ACC112 (cell line): ENCODE measurements around the gene VEGFB.

Source experiments
- H2AFZ ChIP-seq: fragments of 200-600 bp; sonication (generic); one replicate; pipeline ENCODE4 v1.6.0; 2017; ENCODE audit warnings: antibody characterized with exemption, low read length; ENCODE audit not compliant: unreplicated experiment
- H3K27ac ChIP-seq: fragments of 200-600 bp; sonication (generic); 2 replicates; pipeline ENCODE4 v1.5.1; 2014; ENCODE audit warnings: low read depth, mild to moderate bottlenecking, antibody characterized with exemption, low read length, moderate library complexity
- H3K27me3 ChIP-seq: fragments of 200-600 bp; sonication (generic); 2 replicates; pipeline ENCODE4 v1.6.1; 2014; ENCODE audit warnings: mild to moderate bottlenecking, antibody characterized with exemption, low read length, moderate library complexity, mixed read lengths; ENCODE audit not compliant: insufficient read depth
- H3K36me3 ChIP-seq: fragments of 200-600 bp; sonication (generic); 2 replicates; pipeline ENCODE4 v1.6.1; 2016; ENCODE audit warnings: mild to moderate bottlenecking, antibody characterized with exemption, low read length, moderate library complexity, mixed read lengths; ENCODE audit not compliant: insufficient read depth
- H3K4me1 ChIP-seq: fragments of 200-600 bp; sonication (generic); one replicate; pipeline ENCODE4 v1.6.1; 2016; ENCODE audit warnings: low read length, mixed read lengths; ENCODE audit not compliant: insufficient read depth, unreplicated experiment, control insufficient read depth
- H3K4me3 ChIP-seq: fragments of 200-600 bp; sonication (generic); 2 replicates; pipeline ENCODE4 v1.5.1; 2014; ENCODE audit warnings: mild to moderate bottlenecking, low read depth, low read length
- H3K79me2 ChIP-seq: fragments of 200-600 bp; sonication (generic); one replicate; pipeline ENCODE4 v1.6.0; 2016; ENCODE audit warnings: low read length; ENCODE audit not compliant: control insufficient read depth, unreplicated experiment, insufficient read depth

Gene VEGFB

GRCh38 chr11:64203421-64204079 lies 30.8 kb upstream of the VEGFB start:
- Histone ChIP-seq H2AFZ (no peak overlapping the region), H3K79me2 (no peaks in the 10 kb centered on the region), H3K36me3 (peaks cover 17% of the 10 kb centered on the region; the same call in 1 of the 2 replicates), H3K27ac (no peak overlapping the region), H3K4me3 (no peak overlapping the region), H3K27me3 (no peaks in the 10 kb centered on the region), H3K4me1 (peaks cover 19% of the 10 kb centered on the region)

GRCh38 chr11:64204080-64204440 lies 30.3 kb upstream of the VEGFB start:
- no peak overlapping the region for H3K27ac ChIP-seq
- peaks cover 19% of the 10 kb centered on the region for H3K4me1 ChIP-seq
- H3K27me3 ChIP-seq = no peaks in the 10 kb centered on the region
- no peak overlapping the region for H3K4me3 ChIP-seq
- H2AFZ ChIP-seq = no peak overlapping the region
- no peaks in the 10 kb centered on the region for H3K79me2 ChIP-seq
- H3K36me3 ChIP-seq = peaks cover 17% of the 10 kb centered on the region; the same call in 1 of the 2 replicates

DNA sequence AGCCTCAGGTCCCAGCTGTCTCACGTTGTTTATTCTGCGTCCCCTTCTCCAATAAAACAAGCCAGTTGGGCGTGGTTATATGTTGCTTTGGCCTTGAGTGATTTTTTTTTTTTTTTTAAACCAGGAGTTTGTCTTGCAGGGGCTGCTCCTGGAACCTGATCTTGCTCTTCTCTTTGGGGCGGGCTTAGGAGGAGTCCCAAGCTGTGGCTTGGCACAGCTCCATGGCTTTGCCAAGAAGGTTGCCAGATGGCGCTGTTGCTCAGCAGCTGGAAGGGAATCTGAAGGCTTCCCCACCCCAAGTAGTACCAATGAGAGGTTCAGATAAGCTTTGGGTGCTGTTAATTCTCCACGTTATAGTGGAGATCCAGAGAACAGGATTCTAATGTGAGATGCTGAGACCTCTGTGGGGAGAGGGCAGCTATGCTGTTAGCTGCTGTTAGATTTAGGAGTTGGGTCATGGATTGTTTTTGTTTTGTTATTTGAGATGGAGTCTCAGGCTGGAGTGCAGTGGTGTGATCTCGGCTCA lies 29.9 kb upstream of the VEGFB start:
- Histone ChIP-seq H3K4me3 (no peak overlapping the region), H3K27ac (no peak overlapping the region), H2AFZ (no peak overlapping the region), H3K4me1 (peaks cover 19% of the 10 kb centered on the region), H3K79me2 (no peaks in the 10 kb centered on the region), H3K27me3 (no peaks in the 10 kb centered on the region), H3K36me3 (peaks cover 17% of the 10 kb centered on the region; the same call in 1 of the 2 replicates)

DNA sequence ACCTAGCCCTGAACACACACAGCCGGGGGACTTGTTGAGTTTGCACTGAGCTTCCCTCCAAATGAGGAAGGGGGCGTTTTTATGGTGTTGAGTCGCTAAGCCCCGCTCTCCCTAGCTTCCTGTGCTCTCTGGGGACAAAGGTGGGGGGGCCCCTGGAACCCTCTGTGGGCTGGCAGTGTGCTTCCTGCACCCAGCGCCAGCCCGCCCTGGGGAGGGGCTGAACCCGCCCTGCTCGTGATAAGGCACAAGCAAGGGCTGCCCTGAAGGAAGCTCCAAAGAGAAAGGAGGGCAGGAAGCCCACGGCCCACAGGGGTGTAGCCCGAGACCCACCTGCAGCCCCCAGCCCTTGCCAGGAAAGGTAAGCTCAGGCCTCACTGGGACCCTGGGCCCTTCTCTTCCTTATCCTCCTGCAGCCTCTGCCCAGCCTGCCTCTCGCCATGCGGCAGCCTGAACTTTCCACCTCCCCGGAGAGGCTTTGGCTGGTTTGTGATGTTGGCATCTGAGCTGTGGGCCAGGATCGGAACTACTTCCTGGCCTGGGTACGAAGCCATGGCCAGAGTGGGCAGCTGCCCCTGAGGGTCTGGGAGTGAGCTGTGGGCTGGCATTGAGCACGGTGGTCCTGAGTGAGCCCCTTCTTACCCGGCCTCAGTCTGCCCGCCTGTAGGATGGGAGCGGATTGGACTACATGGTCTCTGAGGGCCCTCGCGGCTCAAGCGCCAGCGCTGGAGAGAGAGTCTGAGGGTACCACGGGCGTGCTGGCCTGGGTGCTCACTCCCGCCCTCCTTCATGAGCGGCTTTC lies 27.7 kb upstream of the VEGFB start, which contains the start of gene FERMT3:
TSS of gene FERMT3 (plus strand) at position 265 of the 799 bp plus-strand sequence. CDS start 644 bp downstream, outside the sequence.
- 0 out of 2 replicates have a peak within 1 kb of the TSS, but pooled peaks have one; percentile 24 for H3K4me3 ChIP-seq
- H2AFZ ChIP-seq = peak within 1 kb of the TSS; percentile 28
- H3K79me2 ChIP-seq = no peaks in the 10 kb centered on the region
- H3K27ac ChIP-seq = peak within 1 kb of the TSS; percentile 56
- H3K4me1 ChIP-seq = peaks cover 19% of the 10 kb centered on the region
- H3K36me3 ChIP-seq = peaks cover 10% of the 10 kb centered on the region; the same call in 1 of the 2 replicates
- H3K27me3 ChIP-seq = no peaks in the 10 kb centered on the region

DNA sequence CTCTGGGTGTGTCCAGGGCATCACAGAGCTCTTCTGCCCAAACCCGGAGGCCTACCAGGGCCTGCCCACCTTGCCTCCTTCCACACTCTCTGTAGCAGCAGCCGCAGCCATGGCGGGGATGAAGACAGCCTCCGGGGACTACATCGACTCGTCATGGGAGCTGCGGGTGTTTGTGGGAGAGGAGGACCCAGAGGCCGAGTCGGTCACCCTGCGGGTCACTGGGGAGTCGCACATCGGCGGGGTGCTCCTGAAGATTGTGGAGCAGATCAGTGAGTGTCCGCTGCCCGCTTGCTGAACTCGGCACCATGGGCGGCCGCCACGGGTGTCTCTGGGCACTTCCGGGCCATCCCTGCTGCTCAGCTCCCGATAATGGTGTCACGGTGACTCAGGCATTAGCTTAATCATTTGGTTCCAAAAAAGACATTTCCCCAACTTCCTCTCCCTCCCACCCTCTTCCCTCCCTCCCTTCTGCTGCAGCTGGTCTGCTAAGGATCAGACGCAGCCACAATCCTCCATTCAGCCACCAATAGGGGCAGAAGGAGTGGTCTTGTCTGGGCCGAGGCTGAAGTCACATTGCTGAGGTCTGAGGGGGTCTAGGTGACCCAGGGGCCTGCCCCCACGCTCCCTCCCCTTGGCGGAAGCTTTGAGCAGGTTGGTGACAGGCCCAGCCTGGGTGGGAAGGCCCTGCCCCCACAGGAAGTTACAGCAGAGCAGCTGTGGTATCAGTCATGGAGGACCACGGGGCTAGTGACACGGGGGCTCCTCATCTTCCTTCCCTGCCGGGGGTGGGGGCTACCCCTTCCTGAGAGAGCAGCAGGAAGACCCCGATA lies 26.9 kb upstream of the VEGFB start:
- Histone ChIP-seq H3K27ac (peak overlapping the region; percentile 56), H3K4me3 (0 out of 2 replicates have a peak overlapping the region, but pooled peaks have one; percentile 24), H3K36me3 (peaks cover 5% of the 10 kb centered on the region; the same call in 1 of the 2 replicates), H2AFZ (peak overlapping the region; percentile 28), H3K4me1 (peaks cover 19% of the 10 kb centered on the region), H3K27me3 (no peaks in the 10 kb centered on the region), H3K79me2 (no peaks in the 10 kb centered on the region)

- Histone ChIP-seq H3K36me3 (no peaks in the 10 kb centered on the region), H3K4me1 (peaks cover 19% of the 10 kb centered on the region), H2AFZ (no peak overlapping the region), H3K4me3 (0 out of 2 replicates have a peak overlapping the region, but pooled peaks have one; percentile 24), H3K27ac (peak overlapping the region; percentile 56), H3K79me2 (no peaks in the 10 kb centered on the region), H3K27me3 (no peaks in the 10 kb centered on the region)
These were observed 26.1 kb upstream of the VEGFB start for GRCh38 chr11:64208086-64208795.

DNA sequence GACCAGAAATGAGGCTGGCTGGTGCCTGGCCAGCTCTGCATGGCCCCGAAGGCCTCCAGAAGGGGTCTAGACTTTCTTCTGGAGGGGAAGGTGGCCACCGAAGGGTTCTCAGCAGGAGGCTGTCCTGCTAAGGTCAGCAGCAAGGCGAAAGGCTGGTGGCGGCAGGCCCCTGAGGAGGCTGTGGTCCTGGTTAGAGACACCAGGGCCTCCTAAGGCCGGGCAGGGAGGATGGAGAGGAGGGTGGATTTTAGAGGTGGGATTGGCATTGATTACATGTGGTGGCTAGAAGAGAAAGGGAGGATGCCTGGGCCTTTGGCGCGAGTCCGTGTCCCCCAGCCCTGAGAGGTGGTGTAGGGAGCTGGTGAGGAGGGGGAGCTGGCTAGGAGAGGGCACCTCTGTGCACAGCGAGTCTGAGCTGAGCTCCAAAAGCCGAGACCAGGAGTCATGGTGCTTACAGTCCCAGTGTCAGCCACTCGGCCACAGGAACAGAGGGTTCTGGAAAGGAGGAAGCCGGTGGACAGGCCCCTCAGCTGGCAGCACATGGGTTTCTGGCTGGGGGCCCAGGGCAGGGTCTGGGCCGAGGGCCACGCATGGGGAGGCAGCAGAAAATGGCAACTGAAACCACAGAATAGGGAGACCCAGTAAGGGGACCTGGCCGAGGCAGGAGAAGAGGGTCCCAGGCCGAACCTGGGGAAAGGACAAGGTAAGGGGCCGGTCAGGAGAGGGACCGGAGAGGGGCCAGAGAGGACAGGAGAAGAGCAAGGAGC lies 25.4 kb upstream of the VEGFB start:
- H3K27me3 ChIP-seq = no peaks in the 10 kb centered on the region
- H3K27ac ChIP-seq = no peak overlapping the region

GRCh38 chr11:64209563-64209843 lies 24.9 kb upstream of the VEGFB start:
- Histone ChIP-seq H3K4me1 (peaks cover 14% of the 10 kb centered on the region), H3K79me2 (no peaks in the 10 kb centered on the region), H3K27ac (no peak overlapping the region), H2AFZ (no peak overlapping the region), H3K4me3 (no peak overlapping the region), H3K27me3 (no peaks in the 10 kb centered on the region), H3K36me3 (no peaks in the 10 kb centered on the region)

More for the DNA sequence above, 25.4 kb upstream of the VEGFB start:
- no peaks in the 10 kb centered on the region for H3K36me3 ChIP-seq
- no peaks in the 10 kb centered on the region for H3K79me2 ChIP-seq
- H2AFZ ChIP-seq = no peak overlapping the region
- H3K4me1 ChIP-seq = peaks cover 19% of the 10 kb centered on the region
- no peak overlapping the region for H3K4me3 ChIP-seq

DNA sequence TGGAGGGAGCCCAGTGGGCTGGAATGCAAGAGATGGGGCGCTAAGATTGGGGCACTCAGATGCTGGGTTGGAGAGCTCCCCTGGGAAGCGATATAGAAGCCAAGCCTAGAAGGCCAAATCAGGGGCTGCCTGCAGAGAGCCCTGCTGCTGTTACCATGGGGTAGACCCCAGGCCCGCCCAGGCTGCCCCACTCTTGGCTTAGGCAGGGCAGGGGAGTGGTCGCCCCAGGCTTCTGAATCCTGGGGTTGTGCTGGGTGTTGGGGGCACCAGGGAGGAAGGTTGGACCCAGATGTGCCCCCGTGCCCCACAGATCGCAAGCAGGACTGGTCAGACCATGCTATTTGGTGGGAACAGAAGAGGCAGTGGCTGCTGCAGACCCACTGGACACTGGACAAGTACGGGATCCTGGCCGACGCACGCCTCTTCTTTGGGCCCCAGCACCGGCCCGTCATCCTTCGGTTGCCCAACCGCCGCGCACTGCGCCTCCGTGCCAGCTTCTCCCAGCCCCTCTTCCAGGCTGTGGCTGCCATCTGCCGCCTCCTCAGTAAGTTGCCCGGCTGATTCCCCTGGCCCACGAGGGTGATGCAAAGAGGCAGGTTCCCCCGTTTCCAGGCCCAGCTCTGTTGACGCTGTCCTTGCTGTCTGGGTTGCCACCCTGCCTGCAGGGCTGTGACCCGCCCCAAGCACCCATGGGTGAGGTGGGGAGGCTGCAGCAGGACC lies 23.9 kb upstream of the VEGFB start:
- Histone ChIP-seq H3K27me3 (no peaks in the 10 kb centered on the region), H2AFZ (no peak overlapping the region), H3K27ac (no peak overlapping the region), H3K79me2 (no peaks in the 10 kb centered on the region), H3K4me1 (peaks cover 14% of the 10 kb centered on the region), H3K4me3 (no peak overlapping the region), H3K36me3 (no peaks in the 10 kb centered on the region)
